HEK293 (cell line): ENCODE measurements around the gene SNX15.

Source experiments
- PBX3 ChIP-seq: sonication (generic); formaldehyde crosslinking; IDR thresholded peaks from 2 replicates; pipeline ENCODE4 v1.8.1; 2022; ENCODE audit warnings: mild to moderate bottlenecking, moderate library complexity, missing genetic modification reagents
- REST ChIP-seq: fragments of 450-650 bp; formaldehyde crosslinking; IDR thresholded peaks from 2 replicates; pipeline ENCODE4 v1.5.1; 2016; ENCODE audit warnings: missing biosample characterization, missing genetic modification characterization
- ZNF132 ChIP-seq: fragments of 450-650 bp; formaldehyde crosslinking; IDR thresholded peaks from 2 replicates; pipeline ENCODE4 v1.5.1; 2017; ENCODE audit warnings: missing biosample characterization, missing genetic modification characterization, borderline replicate concordance
- ZNF138 ChIP-seq: fragments of 450-650 bp; formaldehyde crosslinking; IDR thresholded peaks from 2 replicates; pipeline ENCODE4 v1.5.1; 2016; ENCODE audit warnings: missing biosample characterization, missing genetic modification characterization, borderline replicate concordance
- ZNF16 ChIP-seq: fragments of 450-650 bp; formaldehyde crosslinking; IDR thresholded peaks from 2 replicates; pipeline ENCODE4 v1.5.1; 2016; ENCODE audit warnings: low read depth, missing biosample characterization, missing genetic modification characterization
- ZNF19 ChIP-seq: fragments of 450-650 bp; formaldehyde crosslinking; IDR thresholded peaks from 2 replicates; pipeline ENCODE4; 2016; ENCODE audit warnings: missing biosample characterization, missing genetic modification characterization, low read depth
- ZNF548 ChIP-seq: fragments of 450-650 bp; formaldehyde crosslinking; IDR thresholded peaks from 2 replicates; pipeline ENCODE4 v1.5.1; 2016; ENCODE audit warnings: missing biosample characterization, missing genetic modification characterization
- ZNF561 ChIP-seq: fragments of 450-650 bp; IDR thresholded peaks from 2 replicates; pipeline ENCODE4 v1.5.1; 2018; ENCODE audit warnings: missing biosample characterization, missing genetic modification characterization, borderline replicate concordance
- ZNF76 ChIP-seq: fragments of 450-650 bp; formaldehyde crosslinking; IDR thresholded peaks from 2 replicates; pipeline ENCODE4; 2016; ENCODE audit warnings: low read depth, missing biosample characterization, missing genetic modification characterization, borderline replicate concordance
- TF ChIP-seq, protein P1 (sequence below): fragments of 450-650 bp; formaldehyde crosslinking; IDR thresholded peaks from 2 replicates; pipeline ENCODE4 v1.5.1; 2016; ENCODE audit warnings: missing biosample characterization, missing genetic modification characterization
- TF ChIP-seq, protein P2 (sequence below): fragments of 450-650 bp; formaldehyde crosslinking; IDR thresholded peaks from 2 replicates; pipeline ENCODE4 v1.5.1; 2017; ENCODE audit warnings: missing biosample characterization, missing genetic modification characterization
- TF ChIP-seq, protein P3 (sequence below): fragments of 450-650 bp; formaldehyde crosslinking; IDR thresholded peaks from 2 replicates; pipeline ENCODE4 v1.5.1; 2017; ENCODE audit warnings: missing biosample characterization, missing genetic modification characterization
- TF ChIP-seq, protein P4 (sequence below): IDR thresholded peaks from 2 replicates; pipeline ENCODE4 v1.6.1; 2011; ENCODE audit warnings: mild to moderate bottlenecking, low read depth, low read length, borderline replicate concordance

DNA sequence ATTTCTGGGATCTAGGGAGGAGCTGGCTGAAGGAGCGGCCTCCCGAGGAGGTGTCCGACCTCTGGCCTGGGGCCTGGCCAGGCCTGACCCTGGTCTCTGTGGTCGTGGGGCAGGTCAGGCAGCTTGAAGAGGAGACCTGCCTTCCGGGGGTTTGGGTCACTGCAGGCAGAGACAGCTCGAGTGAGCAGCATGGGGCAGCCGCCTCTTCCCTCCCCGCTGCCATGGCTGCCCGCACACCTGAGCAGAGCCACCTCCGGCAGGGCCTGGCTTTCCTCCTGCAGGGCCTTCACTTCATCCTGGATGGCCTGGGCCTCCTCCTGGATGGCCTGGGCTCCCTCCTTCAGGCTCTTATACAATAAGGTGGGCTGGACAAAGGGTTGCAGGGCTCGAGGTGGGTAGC is 39.1 kb downstream of the SNX15 start:
- TF ChIP-seq, protein P1, sequence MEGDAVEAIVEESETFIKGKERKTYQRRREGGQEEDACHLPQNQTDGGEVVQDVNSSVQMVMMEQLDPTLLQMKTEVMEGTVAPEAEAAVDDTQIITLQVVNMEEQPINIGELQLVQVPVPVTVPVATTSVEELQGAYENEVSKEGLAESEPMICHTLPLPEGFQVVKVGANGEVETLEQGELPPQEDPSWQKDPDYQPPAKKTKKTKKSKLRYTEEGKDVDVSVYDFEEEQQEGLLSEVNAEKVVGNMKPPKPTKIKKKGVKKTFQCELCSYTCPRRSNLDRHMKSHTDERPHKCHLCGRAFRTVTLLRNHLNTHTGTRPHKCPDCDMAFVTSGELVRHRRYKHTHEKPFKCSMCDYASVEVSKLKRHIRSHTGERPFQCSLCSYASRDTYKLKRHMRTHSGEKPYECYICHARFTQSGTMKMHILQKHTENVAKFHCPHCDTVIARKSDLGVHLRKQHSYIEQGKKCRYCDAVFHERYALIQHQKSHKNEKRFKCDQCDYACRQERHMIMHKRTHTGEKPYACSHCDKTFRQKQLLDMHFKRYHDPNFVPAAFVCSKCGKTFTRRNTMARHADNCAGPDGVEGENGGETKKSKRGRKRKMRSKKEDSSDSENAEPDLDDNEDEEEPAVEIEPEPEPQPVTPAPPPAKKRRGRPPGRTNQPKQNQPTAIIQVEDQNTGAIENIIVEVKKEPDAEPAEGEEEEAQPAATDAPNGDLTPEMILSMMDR (tag by site-specific recombination) = no peak
- TF ChIP-seq, protein P2, sequence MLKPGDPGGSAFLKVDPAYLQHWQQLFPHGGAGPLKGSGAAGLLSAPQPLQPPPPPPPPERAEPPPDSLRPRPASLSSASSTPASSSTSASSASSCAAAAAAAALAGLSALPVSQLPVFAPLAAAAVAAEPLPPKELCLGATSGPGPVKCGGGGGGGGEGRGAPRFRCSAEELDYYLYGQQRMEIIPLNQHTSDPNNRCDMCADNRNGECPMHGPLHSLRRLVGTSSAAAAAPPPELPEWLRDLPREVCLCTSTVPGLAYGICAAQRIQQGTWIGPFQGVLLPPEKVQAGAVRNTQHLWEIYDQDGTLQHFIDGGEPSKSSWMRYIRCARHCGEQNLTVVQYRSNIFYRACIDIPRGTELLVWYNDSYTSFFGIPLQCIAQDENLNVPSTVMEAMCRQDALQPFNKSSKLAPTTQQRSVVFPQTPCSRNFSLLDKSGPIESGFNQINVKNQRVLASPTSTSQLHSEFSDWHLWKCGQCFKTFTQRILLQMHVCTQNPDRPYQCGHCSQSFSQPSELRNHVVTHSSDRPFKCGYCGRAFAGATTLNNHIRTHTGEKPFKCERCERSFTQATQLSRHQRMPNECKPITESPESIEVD (tag by site-specific recombination) = no peak
- TF ChIP-seq REST (no peak), ZNF548 (tag by site-specific recombination) (no peak), ZNF19 (no peak), ZNF561 (tag by site-specific recombination) (no peak), ZNF138 (tag by site-specific recombination) (no peak), ZNF132 (tag by site-specific recombination) (no peak), ZNF16 (no peak), PBX3 (no peak), ZNF76 (tag by site-specific recombination) (no peak)
- TF ChIP-seq, protein P3, sequence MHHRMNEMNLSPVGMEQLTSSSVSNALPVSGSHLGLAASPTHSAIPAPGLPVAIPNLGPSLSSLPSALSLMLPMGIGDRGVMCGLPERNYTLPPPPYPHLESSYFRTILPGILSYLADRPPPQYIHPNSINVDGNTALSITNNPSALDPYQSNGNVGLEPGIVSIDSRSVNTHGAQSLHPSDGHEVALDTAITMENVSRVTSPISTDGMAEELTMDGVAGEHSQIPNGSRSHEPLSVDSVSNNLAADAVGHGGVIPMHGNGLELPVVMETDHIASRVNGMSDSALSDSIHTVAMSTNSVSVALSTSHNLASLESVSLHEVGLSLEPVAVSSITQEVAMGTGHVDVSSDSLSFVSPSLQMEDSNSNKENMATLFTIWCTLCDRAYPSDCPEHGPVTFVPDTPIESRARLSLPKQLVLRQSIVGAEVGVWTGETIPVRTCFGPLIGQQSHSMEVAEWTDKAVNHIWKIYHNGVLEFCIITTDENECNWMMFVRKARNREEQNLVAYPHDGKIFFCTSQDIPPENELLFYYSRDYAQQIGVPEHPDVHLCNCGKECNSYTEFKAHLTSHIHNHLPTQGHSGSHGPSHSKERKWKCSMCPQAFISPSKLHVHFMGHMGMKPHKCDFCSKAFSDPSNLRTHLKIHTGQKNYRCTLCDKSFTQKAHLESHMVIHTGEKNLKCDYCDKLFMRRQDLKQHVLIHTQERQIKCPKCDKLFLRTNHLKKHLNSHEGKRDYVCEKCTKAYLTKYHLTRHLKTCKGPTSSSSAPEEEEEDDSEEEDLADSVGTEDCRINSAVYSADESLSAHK (tag by site-specific recombination) = no peak
- TF ChIP-seq, protein P4, sequence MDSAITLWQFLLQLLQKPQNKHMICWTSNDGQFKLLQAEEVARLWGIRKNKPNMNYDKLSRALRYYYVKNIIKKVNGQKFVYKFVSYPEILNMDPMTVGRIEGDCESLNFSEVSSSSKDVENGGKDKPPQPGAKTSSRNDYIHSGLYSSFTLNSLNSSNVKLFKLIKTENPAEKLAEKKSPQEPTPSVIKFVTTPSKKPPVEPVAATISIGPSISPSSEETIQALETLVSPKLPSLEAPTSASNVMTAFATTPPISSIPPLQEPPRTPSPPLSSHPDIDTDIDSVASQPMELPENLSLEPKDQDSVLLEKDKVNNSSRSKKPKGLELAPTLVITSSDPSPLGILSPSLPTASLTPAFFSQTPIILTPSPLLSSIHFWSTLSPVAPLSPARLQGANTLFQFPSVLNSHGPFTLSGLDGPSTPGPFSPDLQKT = no peak
